Measurements from ENCODE around the gene KSR1.

Gene KSR1

GRCh38 chr17:27471321-27472269 lies 15.3 kb downstream of the KSR1 start:
- in situ Hi-C loops (cut with MboI; ENCODE audit: low sequenced_read_pairs): loop anchor here (10.0 kb wide), 1 partner anchor 113 kb away; no protein-coding TSS in a partner anchor

- in situ Hi-C loops (cut with MboI; ENCODE audit: low sequenced_read_pairs): loop anchor here (10.0 kb wide), 1 partner anchor 112 kb away; no protein-coding TSS in a partner anchor
Measured at GRCh38 chr17:27473190-27473747, 17.0 kb downstream of the KSR1 start.

GRCh38 chr17:27473748-27474609 lies 17.7 kb downstream of the KSR1 start:
- in situ Hi-C loops (cut with MboI; ENCODE audit: low sequenced_read_pairs): loop anchor here (10.0 kb wide), 1 partner anchor 111 kb away; no protein-coding TSS in a partner anchor

- in situ Hi-C loops (cut with MboI; ENCODE audit: low sequenced_read_pairs): loop anchor here (10.0 kb wide), 1 partner anchor 110 kb away; no protein-coding TSS in a partner anchor
Measured at GRCh38 chr17:27475070-27475673, 18.9 kb downstream of the KSR1 start.

DNA sequence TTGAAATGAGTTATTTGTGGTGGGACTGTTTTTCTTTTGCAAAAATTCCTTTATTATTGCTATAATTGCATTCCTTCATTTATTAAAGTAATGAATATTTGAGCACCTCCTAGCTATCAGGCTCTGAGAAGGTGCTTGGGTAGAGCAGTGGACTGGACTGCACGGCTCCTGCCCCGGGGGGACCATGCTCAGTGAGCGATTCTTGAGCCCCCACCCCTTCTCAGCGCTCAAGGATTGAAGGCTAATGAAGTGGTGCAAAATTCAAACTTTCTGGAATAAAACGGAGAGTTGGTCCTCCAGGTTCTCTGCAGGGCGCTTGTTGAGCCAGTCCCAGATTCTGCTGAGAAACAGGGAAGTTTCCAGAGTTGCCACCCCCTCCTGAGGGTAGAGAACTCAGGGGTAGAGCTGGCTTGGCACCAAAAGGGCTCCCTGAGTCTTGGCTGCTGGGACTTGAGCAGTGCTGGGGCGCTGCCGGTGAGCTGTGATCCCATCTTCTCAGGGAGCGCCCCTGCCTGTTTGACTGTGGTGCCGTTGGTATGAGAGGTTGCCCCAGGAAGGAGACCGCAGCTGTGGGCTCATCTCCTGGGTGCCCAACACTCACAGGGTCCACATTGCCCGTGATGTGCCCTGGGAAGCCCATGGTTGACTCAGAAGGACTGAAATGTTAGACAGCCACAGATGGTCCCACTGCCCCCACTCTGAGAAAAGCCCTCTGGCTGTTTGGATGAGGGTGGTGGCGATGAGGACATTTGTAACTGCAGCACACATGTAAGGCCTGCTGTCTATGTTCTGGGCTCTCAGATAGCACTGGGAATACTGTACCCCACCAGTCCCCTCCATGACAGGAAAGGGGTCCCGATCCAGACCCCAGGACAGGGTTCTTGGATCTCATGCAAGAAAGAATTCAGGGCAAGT lies 20.0 kb downstream of the KSR1 start:
- in situ Hi-C loops (cut with MboI; ENCODE audit: low sequenced_read_pairs): loop anchor here (10.0 kb wide), 1 partner anchor 109 kb away; no protein-coding TSS in a partner anchor

GRCh38 chr17:27477050-27477888 lies 21.0 kb downstream of the KSR1 start:
- in situ Hi-C loops (cut with MboI; ENCODE audit: low sequenced_read_pairs): loop anchor here (10.0 kb wide), 1 partner anchor 108 kb away; no protein-coding TSS in a partner anchor

- in situ Hi-C loops (cut with MboI; ENCODE audit: low sequenced_read_pairs): loop anchor here (10.0 kb wide), 1 partner anchor 107 kb away; no protein-coding TSS in a partner anchor
Measured at GRCh38 chr17:27477971-27478684, 21.9 kb downstream of the KSR1 start.

GRCh38 chr17:27478901-27479538 lies 22.8 kb downstream of the KSR1 start:
- in situ Hi-C loops (cut with MboI; ENCODE audit: low sequenced_read_pairs): loop anchor here (10.0 kb wide), 1 partner anchor 106 kb away; no protein-coding TSS in a partner anchor

GRCh38 chr17:27479838-27480237 lies 23.6 kb downstream of the KSR1 start:
- in situ Hi-C loops (cut with MboI; ENCODE audit: low sequenced_read_pairs): loop anchor here (10.0 kb wide), 1 partner anchor 105 kb away; no protein-coding TSS in a partner anchor

DNA sequence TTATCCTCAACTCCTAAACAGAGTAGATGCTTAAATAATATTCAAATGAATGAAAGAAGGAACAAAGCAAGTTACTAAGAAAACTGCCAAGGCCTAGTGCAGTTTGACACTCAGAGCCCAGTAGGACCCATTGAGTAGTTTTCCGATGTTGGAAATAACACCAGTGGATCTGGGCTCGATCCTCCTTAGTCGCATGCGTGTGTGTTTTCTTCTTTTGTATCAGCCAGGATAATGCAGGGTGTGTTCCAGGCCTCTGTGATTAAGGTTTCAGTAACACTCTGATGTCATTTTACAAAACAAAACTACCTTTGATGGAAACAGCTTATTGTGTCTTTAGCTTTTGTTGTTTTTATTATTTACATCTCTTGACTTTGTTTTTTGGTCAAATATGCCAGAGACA lies 24.5 kb downstream of the KSR1 start:
- in situ Hi-C loops (cut with MboI; ENCODE audit: low sequenced_read_pairs): no loop called here

GRCh38 chr17:27481327-27481726 lies 25.1 kb downstream of the KSR1 start:
- in situ Hi-C loops (cut with MboI; ENCODE audit: low sequenced_read_pairs): no loop called here

- in situ Hi-C loops (cut with MboI; ENCODE audit: low sequenced_read_pairs): no loop called here
Measured at GRCh38 chr17:27485125-27485524, 28.9 kb downstream of the KSR1 start.

DNA sequence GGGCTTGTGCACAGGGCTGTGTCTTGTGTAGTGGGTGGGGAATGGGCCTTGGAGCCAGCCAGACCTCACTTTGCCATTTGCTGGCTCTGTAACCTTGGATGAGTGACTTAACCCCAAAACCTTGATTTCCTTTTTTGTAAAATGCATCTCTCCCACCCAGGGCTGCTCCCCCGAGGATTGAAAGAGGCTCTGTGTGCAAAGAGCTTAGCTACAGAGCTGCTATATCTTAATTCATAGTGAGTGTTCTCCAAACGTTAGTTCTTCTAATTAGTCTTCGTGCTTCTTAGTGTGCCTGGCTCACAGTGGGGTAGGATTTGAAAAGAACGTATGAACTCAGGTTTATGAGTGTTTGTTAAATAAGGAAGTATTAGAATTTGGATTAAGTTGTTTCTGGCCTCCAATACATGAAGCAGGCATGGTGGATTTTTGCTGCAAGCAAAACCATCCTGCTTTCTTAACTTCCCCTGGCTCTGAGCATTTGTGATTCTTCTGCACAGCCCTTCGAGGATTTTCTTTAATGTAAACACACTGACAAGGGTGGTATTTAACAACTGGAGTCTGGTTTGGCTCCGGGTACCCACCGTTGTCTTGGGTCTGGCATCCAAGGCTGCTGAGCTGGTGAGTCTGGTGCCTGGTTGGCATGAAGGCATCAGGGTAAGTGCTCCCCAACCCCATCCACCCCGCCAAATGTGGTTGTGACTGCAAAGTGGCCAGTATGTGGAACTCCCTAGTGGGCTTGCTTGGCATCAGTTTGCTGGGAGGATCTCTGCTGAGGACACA lies 29.7 kb downstream of the KSR1 start:
- in situ Hi-C loops (cut with MboI; ENCODE audit: low sequenced_read_pairs): no loop called here

DNA sequence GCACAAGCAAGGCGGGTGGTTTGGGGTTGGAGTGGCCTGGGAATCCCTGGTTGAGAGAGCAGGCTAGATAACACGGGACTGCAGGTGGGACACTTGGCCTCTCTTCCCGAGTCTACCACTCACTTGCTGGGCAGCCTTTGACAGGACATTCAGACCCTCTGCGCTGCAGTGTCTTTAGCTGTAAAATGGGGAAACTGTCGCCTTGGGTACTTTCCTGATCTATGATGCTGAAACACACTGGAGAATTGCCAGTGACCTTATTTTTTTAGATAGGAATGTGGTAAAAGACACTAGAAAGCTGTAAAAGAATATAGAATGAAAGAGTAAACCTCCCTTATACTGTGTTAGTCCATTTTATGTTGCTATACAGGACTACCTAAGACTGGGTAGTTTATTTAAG lies 30.5 kb downstream of the KSR1 start:
- in situ Hi-C loops (cut with MboI; ENCODE audit: low sequenced_read_pairs): no loop called here

GRCh38 chr17:27488231-27488630 lies 32.0 kb downstream of the KSR1 start:
- in situ Hi-C loops (cut with MboI; ENCODE audit: low sequenced_read_pairs): no loop called here

DNA sequence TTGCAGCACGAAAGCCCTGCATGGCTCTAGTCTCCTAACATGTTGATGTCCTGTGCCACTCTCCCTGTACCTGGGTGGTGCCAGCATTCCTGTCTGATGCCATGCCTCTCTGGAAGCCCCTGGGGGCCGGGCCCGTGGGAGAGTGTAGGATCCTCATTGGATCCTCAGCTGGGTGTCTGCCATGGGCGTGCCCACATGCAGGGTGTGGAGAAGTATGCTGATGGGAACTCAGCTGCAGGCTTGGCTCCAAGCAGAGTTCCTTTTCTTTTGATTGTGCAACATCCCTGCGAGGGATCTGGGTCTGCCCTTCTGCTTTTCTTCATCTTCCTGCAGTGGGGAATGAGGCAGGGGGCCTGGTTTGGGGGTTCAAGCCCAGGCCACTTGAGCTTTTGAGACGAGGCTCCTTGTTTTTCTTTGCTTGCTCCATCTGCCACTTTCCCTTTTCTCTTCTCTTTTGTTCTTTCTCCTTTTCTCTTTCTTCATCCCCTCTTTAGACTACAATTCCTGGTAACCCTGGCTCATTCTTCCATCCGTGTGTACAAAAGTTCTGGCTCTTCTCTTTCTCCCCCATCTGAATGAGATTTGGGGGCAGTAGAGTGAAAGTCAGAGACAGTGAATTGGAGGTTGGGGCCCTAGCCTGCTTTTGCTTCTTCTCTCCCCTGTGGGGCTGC lies 32.9 kb downstream of the KSR1 start:
- in situ Hi-C loops (cut with MboI; ENCODE audit: low sequenced_read_pairs): no loop called here
